RWPE1 (cell line): ENCODE data around the gene CNIH2.

ENCODE experiments used
- CTCF ChIA-PET: fragments of 350-600 bp; sonication (Branson Sonifier 250); formaldehyde crosslinking; extraction: SDS; loops from one replicate; lab custom pipeline; 2021; lab: Yijun Ruan, JAX
- POLR2A ChIA-PET: fragments of 400-600 bp; formaldehyde crosslinking; extraction: SDS; loops from one replicate; lab custom pipeline; 2020; ENCODE audit warnings: antibody characterized with exemption; ENCODE audit not compliant: low non-redundant PET; lab: Yijun Ruan, JAX
- DNase-seq: peaks from one replicate; pipeline ENCODE4 v3.0.0; 2012; ENCODE audit warnings: low spot score
- H3K27ac ChIP-seq: fragments of 450-650 bp; 2 replicates; pipeline ENCODE4 v1.5.1; 2017
- TF ChIP-seq, protein P1 (sequence below): fragments of 450-650 bp; conservative IDR thresholded peaks from 2 replicates; pipeline ENCODE4 v1.5.1; 2017; ENCODE audit warnings: low read depth, mild to moderate bottlenecking

Gene CNIH2

GRCh38 chr11:66262191-66262590, 15.8 kb upstream of the CNIH2 start:
- ChIA-PET CTCF (interaction anchor here (0.5 kb wide), 1 partner anchor 1111 kb away, joined by 3 read pairs; no protein-coding TSS in a partner anchor), POLR2A (no interaction called here)
- TF ChIP-seq, protein P1, sequence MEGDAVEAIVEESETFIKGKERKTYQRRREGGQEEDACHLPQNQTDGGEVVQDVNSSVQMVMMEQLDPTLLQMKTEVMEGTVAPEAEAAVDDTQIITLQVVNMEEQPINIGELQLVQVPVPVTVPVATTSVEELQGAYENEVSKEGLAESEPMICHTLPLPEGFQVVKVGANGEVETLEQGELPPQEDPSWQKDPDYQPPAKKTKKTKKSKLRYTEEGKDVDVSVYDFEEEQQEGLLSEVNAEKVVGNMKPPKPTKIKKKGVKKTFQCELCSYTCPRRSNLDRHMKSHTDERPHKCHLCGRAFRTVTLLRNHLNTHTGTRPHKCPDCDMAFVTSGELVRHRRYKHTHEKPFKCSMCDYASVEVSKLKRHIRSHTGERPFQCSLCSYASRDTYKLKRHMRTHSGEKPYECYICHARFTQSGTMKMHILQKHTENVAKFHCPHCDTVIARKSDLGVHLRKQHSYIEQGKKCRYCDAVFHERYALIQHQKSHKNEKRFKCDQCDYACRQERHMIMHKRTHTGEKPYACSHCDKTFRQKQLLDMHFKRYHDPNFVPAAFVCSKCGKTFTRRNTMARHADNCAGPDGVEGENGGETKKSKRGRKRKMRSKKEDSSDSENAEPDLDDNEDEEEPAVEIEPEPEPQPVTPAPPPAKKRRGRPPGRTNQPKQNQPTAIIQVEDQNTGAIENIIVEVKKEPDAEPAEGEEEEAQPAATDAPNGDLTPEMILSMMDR = no peak

DNA sequence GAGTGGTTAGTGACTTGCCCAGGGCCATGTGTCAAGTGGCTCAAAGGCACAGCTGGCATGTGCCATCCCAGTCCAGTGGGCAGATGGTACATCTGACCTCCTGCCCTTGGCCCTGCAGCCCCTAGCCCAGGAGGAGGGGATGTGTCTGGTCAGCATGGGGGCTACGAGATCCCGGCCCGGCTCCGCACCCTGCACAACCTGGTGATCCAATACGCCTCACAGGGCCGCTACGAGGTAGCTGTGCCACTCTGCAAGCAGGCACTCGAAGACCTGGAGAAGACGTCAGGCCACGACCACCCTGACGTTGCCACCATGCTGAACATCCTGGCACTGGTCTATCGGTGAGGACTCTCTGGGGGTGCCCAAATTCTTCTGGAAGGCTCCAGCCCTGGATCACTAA, 15.3 kb upstream of the CNIH2 start:
- peak overlapping the region; percentile 11; the same call in 1 of the 2 replicates for H3K27ac ChIP-seq
- DNase-seq = no peak
- CTCF ChIA-PET = no interaction called here
- POLR2A ChIA-PET = no interaction called here
- TF ChIP-seq, protein P1 = no peak

More at GRCh38 chr11:66262191-66262590, 15.8 kb upstream of the CNIH2 start:
- no peak overlapping the region; the same call in 1 of the 2 replicates for H3K27ac ChIP-seq
- no peak for DNase-seq

GRCh38 chr11:66263231-66263630, 14.7 kb upstream of the CNIH2 start:
- POLR2A ChIA-PET = no interaction called here
- TF ChIP-seq, protein P1 = no peak
- no peak for DNase-seq
- CTCF ChIA-PET = interaction anchor here (1.0 kb wide), 1 partner anchor 123 kb away, joined by 3 read pairs; no protein-coding TSS in a partner anchor
- H3K27ac ChIP-seq = peak overlapping the region; percentile 11; the same call in 1 of the 2 replicates

DNA sequence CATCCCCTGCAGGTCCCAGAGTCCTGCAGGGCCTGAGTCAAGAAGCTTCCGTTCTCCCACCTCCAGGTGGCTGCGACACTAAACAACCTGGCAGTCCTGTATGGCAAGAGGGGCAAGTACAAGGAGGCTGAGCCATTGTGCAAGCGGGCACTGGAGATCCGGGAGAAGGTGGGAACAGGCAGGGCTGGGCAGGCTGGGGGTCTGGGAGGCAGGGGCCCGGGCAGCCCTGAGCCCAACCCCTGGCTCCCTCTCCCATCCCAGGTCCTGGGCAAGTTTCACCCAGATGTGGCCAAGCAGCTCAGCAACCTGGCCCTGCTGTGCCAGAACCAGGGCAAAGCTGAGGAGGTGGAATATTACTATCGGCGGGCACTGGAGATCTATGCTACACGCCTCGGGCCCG, 14.2 kb upstream of the CNIH2 start:
- H3K27ac ChIP-seq = peak overlapping the region; percentile 11; the same call in 1 of the 2 replicates
- CTCF ChIA-PET = interaction anchor here (1.0 kb wide), 1 partner anchor 123 kb away, joined by 3 read pairs; no protein-coding TSS in a partner anchor
- no peak for DNase-seq
- TF ChIP-seq, protein P1 = no peak
- POLR2A ChIA-PET = no interaction called here

GRCh38 chr11:66264383-66264782, 13.6 kb upstream of the CNIH2 start:
- CTCF ChIA-PET = interaction anchor here (1.0 kb wide), 1 partner anchor 122 kb away, joined by 3 read pairs; no protein-coding TSS in a partner anchor
- no peak for DNase-seq
- POLR2A ChIA-PET = no interaction called here
- 0 out of 2 replicates have a peak overlapping the region, but pooled peaks have one; percentile 11 for H3K27ac ChIP-seq
- TF ChIP-seq, protein P1 = no peak

GRCh38 chr11:66264914-66265313, 13.1 kb upstream of the CNIH2 start:
- TF ChIP-seq, protein P1 = peak; percentile 37
- ChIA-PET CTCF (no interaction called here), POLR2A (no interaction called here)
- no peak for DNase-seq
- H3K27ac ChIP-seq = no peak overlapping the region
